Activated CD8-positive, alpha-beta memory T cell treated with anti-CD3 and anti-CD28 coated beads for 36 hours (primary cell): ENCODE data around the gene ABHD16B. TPM values are rescaled to one million over a fixed set of nuclear protein-coding genes. Genes with fewer than 3 reads are reported as not detected.
"Not testable (repeated sequence)": the region's sequence is repeated elsewhere in the genome, so short reads cannot be mapped to it uniquely, and the experiment has no call there.

Experiments
- CTCF ChIA-PET: fragments of 350-600 bp; sonication (Branson Sonifier 250); formaldehyde crosslinking; loops from one replicate; lab custom pipeline; 2021; ENCODE audit warnings: antibody characterized with exemption; lab: Charles Lee
- POLR2A ChIA-PET: fragments of 350-600 bp; sonication (Branson Sonifier 250); formaldehyde crosslinking; loops from one replicate; lab custom pipeline; 2021; ENCODE audit warnings: antibody characterized with exemption; lab: Charles Lee
- total RNA-seq, 2 experiments: library from RNA; stranded (reverse); gene quantifications; one replicate each; pipeline ENCODE4 v1.2.3, GENCODE V29; 2021

The ABHD16B gene
- total RNA-seq, 2 experiments from 2014 or later = 0.13 TPM; not detected in 1

DNA sequence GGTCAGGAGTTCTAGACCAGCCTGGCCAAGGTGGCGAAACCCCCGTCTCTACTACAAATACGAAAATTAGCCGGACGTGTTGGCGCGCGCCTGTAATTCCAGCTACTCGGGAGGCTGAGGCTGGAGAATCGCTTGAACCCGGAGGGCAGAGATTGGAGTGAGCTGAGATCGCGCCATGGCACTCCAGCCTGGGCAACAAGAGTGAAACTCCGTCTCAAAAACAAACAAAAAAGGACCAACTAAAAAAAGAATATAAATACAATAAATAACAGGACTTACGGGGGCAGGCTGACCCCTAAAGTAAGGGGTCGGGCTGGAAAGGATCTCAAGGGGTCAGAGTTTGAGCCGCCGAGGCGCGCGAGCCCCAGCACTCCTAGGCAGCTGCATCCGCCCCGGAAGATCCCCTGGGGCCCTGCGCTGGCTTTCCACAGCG is 3.3 kb downstream of the ABHD16B start:
- CTCF ChIA-PET = interaction anchor here (0.6 to 2.0 kb wide), 19 partner anchors 8 to 368 kb away, joined by 3 to 9 read pairs (median 3); partner anchors contain the start of genes ARFRP1, PRPF6, PTK6 and SAMD10
- POLR2A ChIA-PET = interaction anchor here (0.6 to 2.2 kb wide), 14 partner anchors 11 to 344 kb away, joined by 3 to 14 read pairs (median 4); partner anchors contain the start of genes ARFRP1, LIME1, PPDPF and PRPF6

DNA sequence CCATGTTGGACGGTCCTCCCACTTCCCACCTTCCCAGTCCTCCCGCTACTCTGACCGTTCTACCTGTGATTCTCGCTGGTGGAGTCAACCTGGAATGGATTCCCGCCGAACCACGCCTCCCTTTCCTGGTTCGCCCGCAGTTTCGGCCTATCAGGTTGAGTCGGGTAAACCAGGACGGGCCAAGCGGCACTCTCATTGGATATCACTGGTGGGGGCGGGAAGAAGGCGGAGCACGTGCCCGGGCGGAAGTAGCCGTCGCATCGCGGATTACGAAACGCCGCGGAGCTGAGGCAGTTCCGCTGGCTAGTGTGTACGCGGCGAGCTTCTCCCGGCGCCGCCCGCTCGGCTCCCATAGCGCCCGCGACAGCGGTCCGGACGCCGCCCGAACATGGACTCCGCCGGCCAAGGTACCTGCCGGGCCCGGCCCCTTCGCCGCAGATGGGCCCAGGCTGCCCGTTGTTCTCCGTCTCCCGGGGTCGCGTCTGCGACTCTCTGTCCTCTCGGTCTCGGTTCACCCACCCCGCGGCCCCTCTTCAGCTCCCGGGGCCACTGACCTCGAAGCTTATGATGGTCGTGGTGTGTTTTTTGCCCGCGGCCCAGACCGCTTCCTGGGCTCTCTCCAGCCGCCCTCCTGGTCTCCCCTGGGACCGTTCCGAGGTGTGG is 3.8 kb downstream of the ABHD16B start, which contains the start of gene TPD52L2:
Gene TPD52L2 (plus strand): TSS at position 293 of the 663 bp plus-strand sequence. CDS start 96 bp downstream, at position 389.
- POLR2A ChIA-PET = interaction anchor here (0.6 to 2.2 kb wide), 12 partner anchors 11 to 344 kb away, joined by 3 to 13 read pairs (median 4); partner anchors contain the start of genes ARFRP1, LIME1, PPDPF and RTEL1
- CTCF ChIA-PET = interaction anchor here (0.6 to 2.0 kb wide), 14 partner anchors 9 to 369 kb away, joined by 3 to 9 read pairs (median 3); partner anchors contain the start of genes ARFRP1, PRPF6, PTK6 and SAMD10

DNA sequence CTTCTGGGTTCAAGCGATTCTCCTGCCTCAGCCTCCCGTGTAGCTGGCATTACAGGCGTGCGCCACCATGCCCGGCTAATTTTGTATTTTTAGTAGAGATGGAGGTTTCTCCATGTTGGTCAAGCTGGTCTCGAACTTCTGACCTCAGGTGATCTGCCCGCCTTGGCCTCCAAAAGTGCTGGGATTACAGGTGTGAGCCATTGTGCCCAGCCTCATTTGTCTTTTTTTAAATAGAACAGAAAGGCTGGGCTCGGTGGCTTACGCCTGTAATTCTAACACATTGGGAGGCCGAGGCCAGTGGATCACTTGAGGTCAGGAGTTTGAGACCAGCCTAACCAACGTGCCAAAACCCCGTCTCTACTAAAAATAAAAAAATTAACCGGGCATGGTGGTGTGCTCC is 5.7 kb downstream of the ABHD16B start:
- CTCF ChIA-PET = not testable (repeated sequence)
- POLR2A ChIA-PET = interaction anchor here (0.7 kb wide), 2 partner anchors 56 to 111 kb away, joined by 4 to 10 read pairs; no protein-coding TSS in a partner anchor

DNA sequence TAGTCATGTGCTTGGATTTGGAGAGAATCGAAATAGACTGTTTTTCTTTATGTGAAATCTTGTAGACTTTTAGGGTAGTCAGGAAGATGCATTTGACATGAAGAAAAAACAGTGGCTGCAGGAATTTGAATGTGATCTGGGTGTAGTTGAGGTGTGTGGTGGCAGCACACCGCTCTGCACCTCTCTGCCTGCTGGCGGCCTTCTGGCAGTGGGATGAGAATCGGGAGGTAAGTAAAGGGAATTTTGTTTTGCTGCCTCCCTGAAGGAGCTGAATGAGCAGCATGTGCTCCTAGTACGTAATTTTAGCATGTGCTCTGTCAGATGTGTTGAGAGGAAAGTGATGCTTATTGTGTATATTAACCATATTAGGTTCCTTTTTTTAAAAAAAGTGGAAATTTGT is 7.0 kb downstream of the ABHD16B start:
- ChIA-PET POLR2A (no interaction called here), CTCF (no interaction called here)

- POLR2A ChIA-PET = interaction anchor here (0.7 kb wide), 1 partner anchor 69 kb away, joined by 4 read pairs; no protein-coding TSS in a partner anchor
Observed at GRCh38 chr20:63873477-63873971, 12.2 kb downstream of the ABHD16B start.

GRCh38 chr20:63874241-63874640 is 12.9 kb downstream of the ABHD16B start:
- POLR2A ChIA-PET = not testable (repeated sequence)
- CTCF ChIA-PET = interaction anchor here (1.1 to 1.2 kb wide), 3 partner anchors 9 to 134 kb away, joined by 3 read pairs; partner anchors contain the start of gene TPD52L2

More at GRCh38 chr20:63873477-63873971, 12.2 kb downstream of the ABHD16B start:
- CTCF ChIA-PET = interaction anchor here (0.6 to 1.2 kb wide), 6 partner anchors 9 to 336 kb away, joined by 3 to 4 read pairs (median 3); partner anchors contain the start of genes PTK6 and TPD52L2

GRCh38 chr20:63876489-63877036 is 15.3 kb downstream of the ABHD16B start:
- POLR2A ChIA-PET = interaction anchor here (2.3 kb wide), 1 partner anchor 11 kb away, joined by 8 read pairs; the partner anchor contains the start of gene TPD52L2
- CTCF ChIA-PET = interaction anchor here (1.1 kb wide), 1 partner anchor 339 kb away, joined by 3 read pairs; no protein-coding TSS in a partner anchor

- ChIA-PET POLR2A (interaction anchor here (0.5 to 0.6 kb wide), 2 partner anchors 12 to 14 kb away, joined by 3 read pairs; no protein-coding TSS in a partner anchor), CTCF (interaction anchor here (1.1 kb wide), 1 partner anchor 13 kb away, joined by 3 read pairs; the partner anchor contains the start of gene TPD52L2)
Observed at GRCh38 chr20:63877755-63878470, 16.6 kb downstream of the ABHD16B start.

GRCh38 chr20:63878899-63879663 is 17.8 kb downstream of the ABHD16B start:
- ChIA-PET CTCF (interaction anchor here (0.6 kb wide), 1 partner anchor 383 kb away, joined by 4 read pairs; no protein-coding TSS in a partner anchor), POLR2A (no interaction called here)

DNA sequence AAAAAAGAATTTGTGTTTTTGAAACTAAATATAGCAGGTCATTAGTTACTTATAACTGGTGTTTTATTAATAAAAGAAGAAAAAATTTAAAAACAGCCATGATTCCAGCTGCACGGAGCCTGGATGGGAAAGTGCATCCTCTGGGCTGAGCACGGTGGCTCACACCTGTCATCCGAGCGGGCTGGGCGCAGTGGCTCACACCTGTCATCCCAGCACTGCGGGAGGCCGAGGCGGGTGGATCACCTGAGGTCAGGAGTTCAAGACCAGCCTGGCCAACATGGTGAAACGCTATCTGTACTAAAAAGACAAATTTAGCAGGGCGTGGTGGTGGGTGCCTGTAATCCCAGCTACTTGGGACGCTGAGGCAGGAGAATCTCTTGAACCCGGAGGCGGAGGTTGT is 19.6 kb downstream of the ABHD16B start:
- CTCF ChIA-PET = not testable (repeated sequence)
- POLR2A ChIA-PET = interaction anchor here (0.6 kb wide), 1 partner anchor 14 kb away, joined by 3 read pairs; no protein-coding TSS in a partner anchor

GRCh38 chr20:63881451-63882226 is 20.3 kb downstream of the ABHD16B start:
- POLR2A ChIA-PET = interaction anchor here (0.5 to 0.6 kb wide), 3 partner anchors 15 to 361 kb away, joined by 3 to 4 read pairs (median 3); no protein-coding TSS in a partner anchor

DNA sequence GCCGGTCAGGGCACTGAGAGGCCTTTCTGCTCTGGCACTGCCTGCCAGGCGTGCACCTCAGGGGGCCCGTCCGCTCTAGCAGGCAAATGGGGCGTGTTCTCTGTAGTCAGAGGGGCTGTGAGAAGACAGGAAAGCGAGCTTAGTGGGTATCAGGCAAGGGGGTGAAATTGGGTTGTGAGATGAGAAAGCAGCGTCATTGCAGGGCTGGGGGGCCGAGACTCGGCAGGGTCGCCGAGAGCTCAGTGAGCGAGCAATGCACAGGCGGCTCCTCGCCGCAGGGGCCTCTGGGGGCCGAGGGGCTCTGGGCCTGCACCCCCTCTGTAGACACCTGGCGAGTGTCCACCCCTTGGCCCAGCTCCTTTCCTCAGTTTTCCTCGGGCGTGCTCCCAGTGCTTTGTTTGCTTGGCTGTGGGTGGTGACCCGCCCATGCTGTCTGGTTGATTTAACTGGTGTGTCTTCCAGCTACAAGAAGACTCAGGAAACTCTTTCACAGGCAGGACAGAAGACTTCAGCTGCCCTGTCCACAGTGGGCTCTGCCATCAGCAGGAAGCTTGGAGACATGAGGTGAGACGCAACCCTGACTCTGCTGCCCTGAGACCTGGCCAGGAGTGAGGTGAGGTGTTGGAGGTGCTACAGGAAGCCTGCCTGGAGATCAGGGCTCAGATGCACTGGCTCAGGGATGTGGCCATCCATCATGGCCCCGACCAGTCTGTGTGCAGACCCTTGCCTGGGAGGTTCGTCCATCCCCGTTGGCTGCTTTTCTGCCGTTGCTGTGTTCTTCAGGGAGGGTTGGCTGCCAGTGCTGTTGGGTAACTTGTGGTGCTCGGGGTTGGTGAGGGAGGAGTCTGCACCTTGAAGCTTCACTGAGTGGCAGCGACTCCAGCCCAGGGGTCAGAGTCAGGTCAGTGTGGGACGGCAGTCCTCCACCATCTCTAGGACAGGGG is 21.2 kb downstream of the ABHD16B start:
- CTCF ChIA-PET = no interaction called here
- POLR2A ChIA-PET = interaction anchor here (0.5 to 0.6 kb wide), 2 partner anchors 64 to 361 kb away, joined by 3 to 4 read pairs; no protein-coding TSS in a partner anchor

More at GRCh38 chr20:63881451-63882226, 20.3 kb downstream of the ABHD16B start:
- CTCF ChIA-PET = no interaction called here

GRCh38 chr20:63883201-63883593 is 21.9 kb downstream of the ABHD16B start:
- CTCF ChIA-PET = no interaction called here
- POLR2A ChIA-PET = no interaction called here

DNA sequence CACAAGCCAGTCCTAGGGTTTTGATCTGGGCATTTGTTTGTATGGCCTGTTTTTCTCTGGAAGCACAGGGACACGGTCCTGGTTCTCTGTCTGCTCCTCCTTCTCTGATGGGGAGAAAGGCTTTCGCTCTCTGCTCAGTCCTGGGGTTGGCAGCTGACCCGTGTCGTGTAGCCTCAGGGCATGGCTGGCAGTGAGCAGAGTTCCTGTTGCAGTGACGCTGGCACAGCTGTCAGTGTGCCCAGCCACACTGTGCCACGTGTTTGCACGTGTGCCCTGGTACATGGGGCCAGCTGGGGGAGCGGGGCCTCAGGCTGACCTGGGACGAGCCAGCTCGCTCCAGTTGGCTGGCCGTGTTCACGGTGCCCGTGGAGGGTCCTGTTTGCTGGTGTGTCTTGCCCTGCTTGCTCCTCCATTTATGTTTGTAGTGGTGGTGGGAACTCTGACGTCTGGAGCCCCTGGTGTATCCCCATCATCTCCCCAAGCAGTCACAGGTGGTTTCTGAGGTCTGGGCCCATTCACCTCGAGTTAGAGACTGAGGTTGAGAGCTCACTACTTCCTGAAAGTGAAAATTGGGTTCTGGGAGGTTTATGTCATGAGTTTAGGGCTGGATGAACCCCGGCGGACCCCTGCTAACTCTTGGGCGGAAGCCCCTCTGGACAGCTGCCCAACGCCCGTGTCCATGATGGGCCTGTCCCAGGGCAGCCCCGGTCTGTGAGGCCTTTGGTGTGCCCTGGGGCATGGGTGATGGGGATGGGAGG is 23.4 kb downstream of the ABHD16B start:
- CTCF ChIA-PET = interaction anchor here (0.7 kb wide), 1 partner anchor 166 kb away, joined by 3 read pairs; no protein-coding TSS in a partner anchor

More for the DNA sequence above, 23.4 kb downstream of the ABHD16B start:
- POLR2A ChIA-PET = no interaction called here
